GM12878 (cell line): ENCODE measurements around the gene DHX57. TPM values are rescaled to one million over a fixed set of nuclear protein-coding genes. Genes with fewer than 3 reads are reported as not detected.

Experiments
- ATAC-seq: fragments of 200-7000 bp; cut with Tn5 transposase; 3 replicates; pipeline ENCODE4 v1.9.1; 2020; ENCODE audit warnings: mild to moderate bottlenecking, moderate library complexity
- BruUV-seq: library from RNA; stranded (reverse); fragments of 400-500 nt; replicated peaks from 2 replicates; lab custom pipeline; 2021; lab: Mats Ljungman, UMichigan
- CTCF ChIA-PET: fragments of 300-600 bp; sonication (Branson Sonifier 250); formaldehyde crosslinking; extraction: SDS; loops from one replicate; lab custom pipeline; 2021; ENCODE audit warnings: inconsistent platforms; lab: Yijun Ruan, JAX
- POLR2A ChIA-PET: fragments of 350-600 bp; formaldehyde crosslinking; extraction: SDS; loops from one replicate; lab custom pipeline; 2021; ENCODE audit warnings: inconsistent platforms; lab: Charles Lee
- RAD21 ChIA-PET: fragments of 300-600 bp; sonication (Branson Sonifier 250); formaldehyde crosslinking; loops from one replicate; lab custom pipeline; 2023; ENCODE audit warnings: antibody characterized with exemption; ENCODE audit not compliant: unreplicated experiment; lab: Charles Lee
- SMC1A ChIA-PET: fragments of 300-600 bp; sonication (Branson Sonifier 250); formaldehyde crosslinking; loops from one replicate; lab custom pipeline; 2023; ENCODE audit not compliant: unreplicated experiment, uncharacterized antibody; lab: Charles Lee
- DNase-seq: peaks from one replicate; pipeline ENCODE4 v3.0.0-alpha.2; 2011; ENCODE audit warnings: low read depth, low spot score
- FAIRE-seq: peaks from 3 replicates; lab custom pipeline; 2011; peaks lifted over from hg19 to GRCh38; lab: Jason Lieb, UNC
- H2AFZ ChIP-seq: 2 replicates; pipeline ENCODE4 v1.6.0; 2011; ENCODE audit warnings: low read depth, low read length, control low read depth; ENCODE audit not compliant: control insufficient read depth
- H3K27ac ChIP-seq: 2 replicates; pipeline ENCODE4 v1.5.1; 2011; ENCODE audit warnings: control low read depth; ENCODE audit not compliant: control insufficient read depth, insufficient read depth
- H3K27me3 ChIP-seq, 2 experiments: replicated peaks in 1 of 2; 2 replicates each; pipeline versions ENCODE4 v1.6.0 to v1.6.1; 2011; ENCODE audit warnings: low read length in 1 of 2; ENCODE audit not compliant: control insufficient read depth in 2 of 2, insufficient read depth in 2 of 2
- H3K36me3 ChIP-seq, 2 experiments: 2 replicates each; pipeline ENCODE4 v1.5.1; 2011; ENCODE audit warnings: low read length in 1 of 2; ENCODE audit not compliant: control insufficient read depth in 2 of 2, insufficient read depth in 2 of 2
- H3K4me1 ChIP-seq: 2 replicates; pipeline ENCODE4 v1.6.1; 2011; ENCODE audit warnings: mild to moderate bottlenecking, low read length, moderate library complexity, mixed read lengths; ENCODE audit not compliant: control insufficient read depth, insufficient read depth
- H3K4me2 ChIP-seq: 2 replicates; pipeline ENCODE4 v1.6.0; 2011; ENCODE audit warnings: control low read depth; ENCODE audit not compliant: control insufficient read depth, insufficient read depth
- H3K4me3 ChIP-seq: fragments of 200-600 bp; sonication (generic); 2 replicates; pipeline ENCODE4 v1.5.1; 2016
- H3K79me2 ChIP-seq: 2 replicates; pipeline ENCODE4 v1.6.0; 2011; ENCODE audit warnings: low read length; ENCODE audit not compliant: control insufficient read depth, insufficient read depth
- H3K9ac ChIP-seq: 2 replicates; pipeline ENCODE4 v1.8.0; 2011; ENCODE audit warnings: low read length, control low read depth, mixed read lengths; ENCODE audit not compliant: control insufficient read depth, insufficient read depth
- H3K9me3 ChIP-seq: replicated peaks from 3 replicates; pipeline ENCODE4 v1.5.1; 2011; ENCODE audit warnings: mild to moderate bottlenecking, low read length; ENCODE audit not compliant: control insufficient read depth, insufficient read depth
- H4K20me1 ChIP-seq: 2 replicates; pipeline ENCODE4 v1.6.0; 2011; ENCODE audit not compliant: control insufficient read depth, insufficient read depth
- ASH2L ChIP-seq: fragments of 300-600, 200-600 bp; sonication (generic); IDR thresholded peaks from 2 replicates; pipeline ENCODE4 v1.6.1; 2017; ENCODE audit warnings: low read depth, mild to moderate bottlenecking, borderline replicate concordance
- ATF7 ChIP-seq: fragments of 450-650 bp; IDR thresholded peaks from 2 replicates; pipeline ENCODE4 v1.6.1; 2016; ENCODE audit warnings: low read depth, mild to moderate bottlenecking
- BACH1 ChIP-seq: fragments of 450-650 bp; IDR thresholded peaks from 2 replicates; pipeline ENCODE4 v1.6.1; 2017; ENCODE audit warnings: mild to moderate bottlenecking, borderline replicate concordance
- CHD1 ChIP-seq: IDR thresholded peaks from 2 replicates; pipeline ENCODE4 v1.6.1; 2012; ENCODE audit warnings: low read depth, low read length, improper control_type of control experiment
- CREB1 ChIP-seq: IDR thresholded peaks from 2 replicates; pipeline ENCODE4 v1.6.1; 2012; ENCODE audit warnings: low read depth, mild to moderate bottlenecking, inconsistent platforms
- DPF2 ChIP-seq: fragments of 450-650 bp; IDR thresholded peaks from 2 replicates; pipeline ENCODE4 v1.6.1; 2017; ENCODE audit warnings: mild to moderate bottlenecking
- E2F8 ChIP-seq: fragments of 450-650 bp; IDR thresholded peaks from 2 replicates; pipeline ENCODE4 v1.6.1; 2018; ENCODE audit warnings: mild to moderate bottlenecking, low read depth, moderate library complexity; ENCODE audit not compliant: partially characterized antibody
- LARP7 ChIP-seq: fragments of 450-650 bp; IDR thresholded peaks from 2 replicates; pipeline ENCODE4 v1.6.1; 2017; ENCODE audit warnings: mild to moderate bottlenecking
- MEF2A ChIP-seq: IDR thresholded peaks from 2 replicates; pipeline ENCODE4 v1.6.1; 2011; ENCODE audit warnings: low read depth, mild to moderate bottlenecking, low read length, moderate library complexity; ENCODE audit not compliant: insufficient read depth
- NRF1 ChIP-seq: conservative IDR thresholded peaks from 2 replicates; pipeline ENCODE4 v1.6.1; 2011; ENCODE audit warnings: mild to moderate bottlenecking, low read depth, low read length, improper control_type of control experiment
- RELA ChIP-seq: fragments of 450-650 bp; IDR thresholded peaks from 2 replicates; pipeline ENCODE4 v1.8.0; 2014; ENCODE audit warnings: borderline replicate concordance; ENCODE audit not compliant: partially characterized antibody
- RUNX3 ChIP-seq: IDR thresholded peaks from 2 replicates; pipeline ENCODE4 v1.6.1; 2012; ENCODE audit warnings: low read length, inconsistent platforms
- TARDBP ChIP-seq: IDR thresholded peaks from 2 replicates; pipeline ENCODE4 v1.6.1; 2016; ENCODE audit warnings: borderline replicate concordance
- ZNF207 ChIP-seq: fragments of 450-650 bp; IDR thresholded peaks from 2 replicates; pipeline ENCODE4 v1.6.1; 2014; ENCODE audit warnings: antibody characterized with exemption, mild to moderate bottlenecking, borderline replicate concordance
- WGBS: methylation state at CpG from one replicate; pipeline ENCODE4 v1.1.6; 2016; ENCODE audit warnings: low lambda C conversion rate; ENCODE audit not compliant: insufficient replicate concordance, insufficient coverage; ENCODE audit errors: missing lambda C conversion rate; 5-methylcytosine and 5-hydroxymethylcytosine counted together
- in situ Hi-C: fragments of 300-500 bp; cut with MboI; formaldehyde crosslinking; loops from 9 replicates; pipeline ENCODE4 v1.14.3; 2018; ENCODE audit warnings: mixed read lengths
- intact Hi-C: fragments of 100-400 bp; cut with micrococcal nuclease; formaldehyde crosslinking; loops from one replicate; pipeline ENCODE4 v1.14.2; 2022; ENCODE audit not compliant: unreplicated experiment
- polyA plus RNA-seq, 11 experiments: library from polyadenylated mRNA; depleted of rRNA in 4 of 11; unstranded in 6 of 11; stranded (reverse) in 5 of 11; fragments of >200 nt; fragmentation: Nextera tagmentation in 4 of 11; fragmentation: Illumina TruSeq in 1 of 11; extraction: Ambion mirVana in 4 of 11; extraction: Trizol in 1 of 11; gene quantifications; 1 replicate in 1 of 11; 2 replicates in 10 of 11; pipeline versions ENCODE4 v1.2.1 to v1.2.3, GENCODE V29; 2011 to 2016; ENCODE audit warnings: inconsistent platforms in 2 of 11, missing spikeins in 2 of 11, low read depth in 1 of 11
- total RNA-seq, 4 experiments: library from RNA; depleted of rRNA in 3 of 4; stranded (reverse); fragments of >200 nt in 3 of 4; fragmentation: Illumina TruSeq in 1 of 4; extraction: Trizol in 1 of 4; gene quantifications; 2 replicates each; pipeline versions ENCODE4 v1.2.1 to v1.2.3, GENCODE V29; 2013 to 2021
- TF ChIP-seq, protein P1 (sequence below): fragments of 450-650 bp; IDR thresholded peaks from 2 replicates; pipeline ENCODE4 v1.6.1; 2017; ENCODE audit warnings: mild to moderate bottlenecking, moderate library complexity

DHX57 gene
- total and polyA plus RNA-seq, 10 of the 15 experiments (the other 5 are each of a cell fraction or from before 2014, with no cell fraction given) = 6.5 to 18.0 (median 15.8) TPM

DNA sequence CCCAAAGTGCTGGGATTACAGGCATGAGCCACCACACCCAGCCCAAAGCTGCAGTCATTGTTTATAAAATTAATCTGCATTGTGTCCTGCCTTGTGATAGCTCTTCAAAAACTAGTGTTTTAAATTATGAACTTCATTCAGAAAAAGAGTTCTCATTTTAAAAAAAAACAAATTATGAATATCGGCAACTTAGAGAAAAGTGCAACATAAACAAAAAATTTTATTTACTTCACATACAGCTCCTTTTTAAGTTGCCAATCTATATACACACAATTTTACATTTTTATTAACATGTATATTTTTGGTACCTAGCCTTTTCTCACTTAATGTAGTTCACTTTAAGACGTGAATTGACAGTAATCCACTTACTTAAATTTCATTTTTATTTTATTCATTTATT lies 50.8 kb downstream of the DHX57 start:
- intact Hi-C loops (no loop called here), in situ Hi-C loops (no loop called here)
- H3K79me2 ChIP-seq = no peaks in the 10 kb centered on the region
- no peaks in the 10 kb centered on the region for H4K20me1 ChIP-seq
- ChIA-PET CTCF (interaction anchor here (1.2 to 2.4 kb wide), 3 partner anchors 10 to 16 kb away, joined by 3 to 7 read pairs (median 7); no protein-coding TSS in a partner anchor), POLR2A (no interaction called here), RAD21 (no interaction called here), SMC1A (no interaction called here)
- FAIRE-seq (no peak), DNase-seq (no peak), ATAC-seq (no peak)
- no peak overlapping the region for H3K27ac ChIP-seq
- H3K9me3 ChIP-seq = no peaks in the 10 kb centered on the region
- WGBS = 100% methylated on average over 2 of the region's 2 CpGs
- H3K9ac ChIP-seq = no peak overlapping the region
- H3K27me3 ChIP-seq = no peaks in the 10 kb centered on the region
- 0 out of 2 replicates have a peak, but pooled peaks cover 2% of the 10 kb centered on the region for H3K4me1 ChIP-seq
- no peaks in the 10 kb centered on the region; a peak in 2 of 4 replicates for H3K36me3 ChIP-seq
- no peak overlapping the region for H2AFZ ChIP-seq
- BruUV-seq = no TSS peak
- H3K4me3 ChIP-seq = no peak overlapping the region
- no peak overlapping the region for H3K4me2 ChIP-seq
- TF ChIP-seq ATF7 (no peak), TARDBP (no peak), LARP7 (no peak), BACH1 (no peak), ZNF207 (no peak), E2F8 (no peak), CREB1 (no peak), NRF1 (no peak), RELA (no peak), MEF2A (no peak), DPF2 (no peak), RUNX3 (no peak), ASH2L (no peak), CHD1 (no peak)
- TF ChIP-seq, protein P1, sequence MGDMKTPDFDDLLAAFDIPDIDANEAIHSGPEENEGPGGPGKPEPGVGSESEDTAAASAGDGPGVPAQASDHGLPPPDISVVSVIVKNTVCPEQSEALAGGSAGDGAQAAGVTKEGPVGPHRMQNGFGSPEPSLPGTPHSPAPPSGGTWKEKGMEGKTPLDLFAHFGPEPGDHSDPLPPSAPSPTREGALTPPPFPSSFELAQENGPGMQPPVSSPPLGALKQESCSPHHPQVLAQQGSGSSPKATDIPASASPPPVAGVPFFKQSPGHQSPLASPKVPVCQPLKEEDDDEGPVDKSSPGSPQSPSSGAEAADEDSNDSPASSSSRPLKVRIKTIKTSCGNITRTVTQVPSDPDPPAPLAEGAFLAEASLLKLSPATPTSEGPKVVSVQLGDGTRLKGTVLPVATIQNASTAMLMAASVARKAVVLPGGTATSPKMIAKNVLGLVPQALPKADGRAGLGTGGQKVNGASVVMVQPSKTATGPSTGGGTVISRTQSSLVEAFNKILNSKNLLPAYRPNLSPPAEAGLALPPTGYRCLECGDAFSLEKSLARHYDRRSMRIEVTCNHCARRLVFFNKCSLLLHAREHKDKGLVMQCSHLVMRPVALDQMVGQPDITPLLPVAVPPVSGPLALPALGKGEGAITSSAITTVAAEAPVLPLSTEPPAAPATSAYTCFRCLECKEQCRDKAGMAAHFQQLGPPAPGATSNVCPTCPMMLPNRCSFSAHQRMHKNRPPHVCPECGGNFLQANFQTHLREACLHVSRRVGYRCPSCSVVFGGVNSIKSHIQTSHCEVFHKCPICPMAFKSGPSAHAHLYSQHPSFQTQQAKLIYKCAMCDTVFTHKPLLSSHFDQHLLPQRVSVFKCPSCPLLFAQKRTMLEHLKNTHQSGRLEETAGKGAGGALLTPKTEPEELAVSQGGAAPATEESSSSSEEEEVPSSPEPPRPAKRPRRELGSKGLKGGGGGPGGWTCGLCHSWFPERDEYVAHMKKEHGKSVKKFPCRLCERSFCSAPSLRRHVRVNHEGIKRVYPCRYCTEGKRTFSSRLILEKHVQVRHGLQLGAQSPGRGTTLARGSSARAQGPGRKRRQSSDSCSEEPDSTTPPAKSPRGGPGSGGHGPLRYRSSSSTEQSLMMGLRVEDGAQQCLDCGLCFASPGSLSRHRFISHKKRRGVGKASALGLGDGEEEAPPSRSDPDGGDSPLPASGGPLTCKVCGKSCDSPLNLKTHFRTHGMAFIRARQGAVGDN = no peak
